Colonic mucosa (tissue), 4 donors: ENCODE results near the gene ZNF536. TPM values are rescaled to one million over a fixed set of nuclear protein-coding genes. Genes with fewer than 3 reads are reported as not detected.

Experiments
- DNase-seq: peaks from one replicate; pipeline ENCODE4 v3.0.0-alpha.2; 2020
- H3K27ac ChIP-seq: fragments of 200-600 bp; one replicate; pipeline ENCODE4 v1.8.0; 2021
- H3K27me3 ChIP-seq: fragments of 200-600 bp; one replicate; pipeline ENCODE4 v1.8.0; 2021
- H3K36me3 ChIP-seq: fragments of 200-600 bp; one replicate; pipeline ENCODE4 v1.8.0; 2021
- H3K4me1 ChIP-seq: fragments of 200-600 bp; one replicate; pipeline ENCODE4 v1.8.0; 2021; ENCODE audit warnings: mild to moderate bottlenecking
- H3K4me3 ChIP-seq: fragments of 200-600 bp; one replicate; pipeline ENCODE4 v1.8.0; 2021
- H3K9ac ChIP-seq, 2 donors: one replicate each; pipeline ENCODE4 v1.7.0; 2013; ENCODE audit warnings: control low read depth in 2 of 2, low read depth in 2 of 2, low read length in 2 of 2
- H3K9me3 ChIP-seq: fragments of 200-600 bp; one replicate; pipeline ENCODE4 v1.8.0; 2021
- CTCF ChIP-seq: fragments of 200-600 bp; IDR thresholded peaks from one replicate; pipeline ENCODE4 v1.8.0; 2022; ENCODE audit warnings: antibody characterized with exemption, mild to moderate bottlenecking
- intact Hi-C: fragments of 100-400 bp; cut with DNase I; formaldehyde crosslinking; loops from one replicate; pipeline ENCODE4 v1.14.1; 2022
- total RNA-seq, 2 donors: library from RNA; stranded (reverse); fragmentation: NEBNext Ultra II Directional in 1 of 2; extraction: Animal tissue kit (Norgen Biotek cat#: 25700) in 1 of 2; gene quantifications; one replicate each; pipeline ENCODE4 v1.2.1, GENCODE V29; 2021
- donor health status: healthy.
- donor health status: DM: no; HTN: no; CAD: no.
- donor health status: DM: no; HTN: no; CAD: no.

Gene ZNF536
- total RNA-seq, 2 donors from 2014 or later, result 1.3 to 1.4 TPM

DNA sequence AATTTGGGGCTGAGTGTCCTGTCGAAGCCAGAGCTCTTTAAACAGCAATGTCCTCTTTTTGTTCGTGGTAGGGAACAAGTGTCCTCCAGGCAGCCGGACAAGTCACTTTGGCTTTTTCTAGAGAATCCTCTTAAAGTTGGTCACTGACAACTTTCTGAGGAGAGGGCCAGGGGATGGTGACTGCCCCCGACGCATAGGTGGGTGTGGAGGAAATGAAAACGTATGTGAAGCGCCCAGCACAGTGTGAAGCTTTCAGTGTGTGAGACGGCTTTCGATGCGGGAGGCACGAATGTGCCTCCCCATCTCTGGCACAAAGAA lies 45.8 kb upstream of the ZNF536 start:
- H3K27me3 ChIP-seq, result no peaks in the 10 kb centered on the region
- H3K27ac ChIP-seq, result no peak overlapping the region
- DNase-seq, result no peak
- H3K4me1 ChIP-seq, result no peaks in the 10 kb centered on the region
- intact Hi-C loops, result no loop called here
- no peaks in the 10 kb centered on the region for H3K36me3 ChIP-seq
- no peaks in the 10 kb centered on the region for H3K9me3 ChIP-seq
- TF ChIP-seq CTCF, result no peak
- H3K4me3 ChIP-seq, result no peak overlapping the region
- no peak overlapping the region for H3K9ac ChIP-seq

DNA sequence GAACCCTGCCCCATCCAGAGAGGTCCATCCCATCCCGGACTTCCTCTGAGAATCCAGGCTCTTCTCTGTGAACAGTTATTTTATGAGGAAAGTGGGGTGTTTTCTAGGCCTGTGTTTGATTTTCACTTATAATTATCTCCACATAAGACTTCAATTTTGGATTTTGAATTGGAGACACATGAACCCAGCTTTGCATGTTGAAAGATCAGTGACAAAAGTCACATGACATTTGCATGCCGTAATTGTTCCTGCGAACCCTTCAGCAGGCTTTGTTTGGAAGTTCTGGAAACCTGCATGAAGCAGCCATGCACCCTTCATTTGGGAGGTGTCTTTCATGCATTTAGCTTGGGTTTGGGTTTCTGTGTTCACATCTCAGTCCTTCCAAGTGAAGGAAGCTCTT lies 44.9 kb upstream of the ZNF536 start:
- intact Hi-C loops, result no loop called here
- no peaks in the 10 kb centered on the region for H3K36me3 ChIP-seq
- no peak overlapping the region for H3K9ac ChIP-seq
- H3K27ac ChIP-seq, result no peak overlapping the region
- no peaks in the 10 kb centered on the region for H3K4me1 ChIP-seq
- no peak for DNase-seq
- TF ChIP-seq CTCF, result no peak
- no peaks in the 10 kb centered on the region for H3K27me3 ChIP-seq
- no peaks in the 10 kb centered on the region for H3K9me3 ChIP-seq
- H3K4me3 ChIP-seq, result no peak overlapping the region

DNA sequence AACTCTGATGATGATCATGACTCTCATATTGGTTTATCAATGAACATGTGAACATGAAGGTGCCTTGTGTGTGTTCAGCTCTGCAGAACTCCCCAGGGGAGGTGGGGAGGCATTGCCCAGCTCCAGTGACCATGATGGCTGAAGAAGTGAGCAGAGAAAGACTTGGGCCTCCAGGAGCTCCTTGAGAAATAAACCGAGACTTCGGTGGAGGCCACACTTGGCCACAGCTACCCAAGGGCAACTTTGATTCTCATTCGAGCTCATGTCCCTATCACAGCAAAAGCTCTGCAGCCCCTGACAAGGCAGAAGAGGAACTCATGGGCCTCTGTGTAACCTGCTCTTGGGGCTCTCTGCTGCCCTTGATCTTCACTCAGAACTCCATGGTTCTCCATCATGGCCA lies 44.1 kb upstream of the ZNF536 start:
- no peaks in the 10 kb centered on the region for H3K9me3 ChIP-seq
- intact Hi-C loops, result no loop called here
- H3K27ac ChIP-seq, result no peak overlapping the region
- H3K36me3 ChIP-seq, result no peaks in the 10 kb centered on the region
- no peak overlapping the region for H3K4me3 ChIP-seq
- no peak for TF ChIP-seq CTCF
- H3K4me1 ChIP-seq, result no peaks in the 10 kb centered on the region
- H3K27me3 ChIP-seq, result no peaks in the 10 kb centered on the region
- no peak for DNase-seq
- H3K9ac ChIP-seq, result no peak overlapping the region

DNA sequence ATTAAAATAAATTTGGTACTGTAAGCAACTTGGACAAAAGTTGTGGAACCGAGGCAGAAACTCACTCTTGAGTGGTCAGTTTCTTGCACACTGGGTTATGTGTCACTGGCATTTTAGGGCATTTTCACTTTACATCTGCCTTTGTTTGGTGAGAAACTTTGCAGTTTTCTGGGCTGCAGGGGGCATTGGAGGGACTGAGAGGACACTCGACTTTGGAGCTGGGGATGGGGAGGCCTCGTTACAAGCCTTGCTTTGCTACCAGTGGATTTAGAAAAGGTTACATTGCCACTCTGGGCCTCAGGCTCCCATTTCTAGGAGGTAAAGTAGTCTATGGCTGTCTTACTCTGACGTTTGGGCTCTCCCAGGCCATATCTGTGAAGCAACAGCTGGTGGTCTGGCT lies 41.9 kb upstream of the ZNF536 start:
- intact Hi-C loops, result no loop called here
- Histone ChIP-seq H3K27me3 (no peaks in the 10 kb centered on the region), H3K9me3 (no peaks in the 10 kb centered on the region), H3K36me3 (no peaks in the 10 kb centered on the region), H3K4me1 (no peaks in the 10 kb centered on the region), H3K27ac (no peak overlapping the region), H3K4me3 (no peak overlapping the region), H3K9ac (no peak overlapping the region)
- no peak for DNase-seq
- TF ChIP-seq CTCF, result no peak

- Histone ChIP-seq H3K36me3 (no peaks in the 10 kb centered on the region), H3K4me1 (no peaks in the 10 kb centered on the region), H3K4me3 (no peak overlapping the region), H3K27me3 (no peaks in the 10 kb centered on the region), H3K27ac (no peak overlapping the region), H3K9me3 (no peaks in the 10 kb centered on the region), H3K9ac (no peak overlapping the region)
- intact Hi-C loops, result no loop called here
- DNase-seq, result no peak
- TF ChIP-seq CTCF, result no peak
These were observed 39.5 kb upstream of the ZNF536 start for GRCh38 chr19:30332445-30333234.
